Transverse colon (tissue), 4 donors: Measurements from ENCODE around the gene RFX3. TPM values are rescaled to one million over a fixed set of nuclear protein-coding genes. Genes with fewer than 3 reads are reported as not detected.

Experiments used
- DNase-seq: peaks from one replicate; pipeline ENCODE4 v3.0.0-alpha.2; 2019
- H3K27ac ChIP-seq, 4 donors: fragments of 200-600 bp; sonication (generic); 2 replicates each; pipeline ENCODE4 v1.5.1; 2016 to 2018; ENCODE audit warnings: inconsistent platforms in 4 of 4
- H3K27me3 ChIP-seq: fragments of 200-600 bp; sonication (generic); 2 replicates; pipeline ENCODE4 v1.5.1; 2017; ENCODE audit warnings: inconsistent platforms
- H3K36me3 ChIP-seq, 4 donors: fragments of 200-600 bp; sonication (generic); 2 replicates each; pipeline ENCODE4 v1.5.1; 2017 to 2019; ENCODE audit warnings: inconsistent platforms in 4 of 4
- H3K4me1 ChIP-seq, 4 donors: fragments of 200-600 bp; sonication (generic); 2 replicates each; pipeline ENCODE4 v1.5.1; 2017 to 2020; ENCODE audit warnings: inconsistent platforms in 4 of 4
- H3K4me3 ChIP-seq, 4 donors: fragments of 200-600 bp; sonication (generic); 1 replicate in 1 of 4; 2 replicates in 3 of 4; pipeline versions ENCODE4 v1.5.1 to v1.6.1; 2017 to 2019; ENCODE audit warnings: inconsistent platforms in 4 of 4
- H3K9me3 ChIP-seq, 2 donors: fragments of 200-600 bp; sonication (generic); 2 replicates each; pipeline ENCODE4 v1.5.1; 2017 to 2019; ENCODE audit warnings: inconsistent platforms in 2 of 2
- EP300 ChIP-seq: sonication (generic); formaldehyde crosslinking; IDR thresholded peaks from one replicate; pipeline ENCODE4 v1.6.1; 2017; ENCODE audit warnings: antibody characterized with exemption, low read depth
- POLR2A ChIP-seq: fragments of 450-650 bp; IDR thresholded peaks from one replicate; pipeline ENCODE4 v1.6.1; 2016; ENCODE audit warnings: antibody characterized with exemption, mild to moderate bottlenecking, moderate library complexity
- POLR2AphosphoS5 ChIP-seq, 3 donors: sonication (generic); formaldehyde crosslinking; IDR thresholded peaks; one replicate each; pipeline ENCODE4 v1.6.1; 2016; ENCODE audit warnings: antibody characterized with exemption in 3 of 3
- WGBS, 2 donors: methylation state at CpG; one replicate each; pipeline ENCODE4 v1.1.5; 2018; ENCODE audit warnings: low coverage in 1 of 2; 5-methylcytosine and 5-hydroxymethylcytosine counted together
- in situ Hi-C, 4 donors: fragments of 200-750 bp; cut with MboI; loops; one replicate each; pipeline versions ENCODE4 v1.15.0 to v1.15.1; 2017; ENCODE audit warnings: low sequenced_read_pairs in 3 of 4, low pct_ligation_motif_present in 1 of 4, low pct_unique_long_range_greater_than_20kb in 1 of 4
- intact Hi-C: fragments of 100-400 bp; cut with DNase I; formaldehyde crosslinking; loops from one replicate; pipeline ENCODE4 v1.15.1; 2023; ENCODE audit warnings: low total_unique reads
- total RNA-seq, 4 donors: library from RNA; depleted of rRNA; stranded (reverse); fragments of >200 nt; gene quantifications; one replicate each; pipeline ENCODE4 v1.1.0, GENCODE V29; 2016
- TF ChIP-seq, protein P1 (sequence below), 5 experiments: fragments of 200-600 bp in 3 of 5; fragments of 450-650 bp in 2 of 5; sonication (generic) in 3 of 5; IDR thresholded peaks; 1 replicate in 2 of 5; 2 replicates in 3 of 5; pipeline ENCODE4 v1.5.1; 2016 to 2017; ENCODE audit warnings: antibody characterized with exemption in 5 of 5, inconsistent platforms in 3 of 5, mild to moderate bottlenecking in 2 of 5, moderate library complexity in 1 of 5

RFX3 gene
- total RNA-seq, 4 donors from 2014 or later = 3.5 to 21.9 (median 7.1) TPM

- TF ChIP-seq POLR2AphosphoS5 (IDR thresholded peaks at IDR 0.05) (peak in 1 of 3 donors; percentile 18), EP300 (no peak)
- Histone ChIP-seq H3K36me3 (no peaks in the 10 kb centered on the region), H3K27me3 (no peaks in the 10 kb centered on the region), H3K9me3 (no peaks in the 10 kb centered on the region), H3K4me3 (no peak overlapping the region), H3K27ac (peak overlapping the region; percentile 2 to 32 (median 10)), H3K4me1 (peaks cover 0 to 23% (median 3%) of the 10 kb centered on the region in 4 donors)
- no peak for DNase-seq
- intact Hi-C loops = loop anchor here (10.0 kb wide), 1 partner anchor 1797 kb away; no protein-coding TSS in a partner anchor
- 75 to 78% methylated on average over 3 of the region's 3 CpGs for WGBS, 2 donors
- in situ Hi-C loops = no loop called here
Measured at GRCh38 chr9:3337515-3338225, 188.1 kb downstream of the RFX3 start.

GRCh38 chr9:3336951-3337350 lies 188.8 kb downstream of the RFX3 start:
- TF ChIP-seq, protein P1, sequence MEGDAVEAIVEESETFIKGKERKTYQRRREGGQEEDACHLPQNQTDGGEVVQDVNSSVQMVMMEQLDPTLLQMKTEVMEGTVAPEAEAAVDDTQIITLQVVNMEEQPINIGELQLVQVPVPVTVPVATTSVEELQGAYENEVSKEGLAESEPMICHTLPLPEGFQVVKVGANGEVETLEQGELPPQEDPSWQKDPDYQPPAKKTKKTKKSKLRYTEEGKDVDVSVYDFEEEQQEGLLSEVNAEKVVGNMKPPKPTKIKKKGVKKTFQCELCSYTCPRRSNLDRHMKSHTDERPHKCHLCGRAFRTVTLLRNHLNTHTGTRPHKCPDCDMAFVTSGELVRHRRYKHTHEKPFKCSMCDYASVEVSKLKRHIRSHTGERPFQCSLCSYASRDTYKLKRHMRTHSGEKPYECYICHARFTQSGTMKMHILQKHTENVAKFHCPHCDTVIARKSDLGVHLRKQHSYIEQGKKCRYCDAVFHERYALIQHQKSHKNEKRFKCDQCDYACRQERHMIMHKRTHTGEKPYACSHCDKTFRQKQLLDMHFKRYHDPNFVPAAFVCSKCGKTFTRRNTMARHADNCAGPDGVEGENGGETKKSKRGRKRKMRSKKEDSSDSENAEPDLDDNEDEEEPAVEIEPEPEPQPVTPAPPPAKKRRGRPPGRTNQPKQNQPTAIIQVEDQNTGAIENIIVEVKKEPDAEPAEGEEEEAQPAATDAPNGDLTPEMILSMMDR (IDR thresholded peaks at IDR 0.05) = no peak
- TF ChIP-seq POLR2A (no peak), EP300 (no peak), POLR2AphosphoS5 (IDR thresholded peaks at IDR 0.05) (no peak)
- in situ Hi-C loops = no loop called here
- no peak for DNase-seq
- no peaks in the 10 kb centered on the region for H3K36me3 ChIP-seq
- intact Hi-C loops = loop anchor here (10.0 kb wide), 1 partner anchor 1798 kb away; no protein-coding TSS in a partner anchor
- 80 to 100% methylated on average over 3 of the region's 3 CpGs for WGBS, 2 donors
- H3K4me1 ChIP-seq = peaks cover 0 to 23% (median 3%) of the 10 kb centered on the region in 4 donors
- H3K27me3 ChIP-seq = no peaks in the 10 kb centered on the region
- H3K9me3 ChIP-seq = no peaks in the 10 kb centered on the region
- H3K4me3 ChIP-seq = no peak overlapping the region
- H3K27ac ChIP-seq = peak overlapping the region; percentile 2 to 32 (median 10)

GRCh38 chr9:3332802-3333201 lies 193.0 kb downstream of the RFX3 start:
- Histone ChIP-seq H3K36me3 (no peaks in the 10 kb centered on the region), H3K9me3 (no peaks in the 10 kb centered on the region), H3K4me3 (no peak overlapping the region), H3K4me1 (peaks cover 0 to 17% (median 3%) of the 10 kb centered on the region in 4 donors), H3K27ac (no peak overlapping the region), H3K27me3 (no peaks in the 10 kb centered on the region)
- WGBS, 2 donors = 85 to 100% methylated on average over 2 of the region's 2 CpGs
- no peak for DNase-seq
- in situ Hi-C loops = no loop called here
- TF ChIP-seq POLR2AphosphoS5 (IDR thresholded peaks at IDR 0.05) (no peak), POLR2A (no peak)
- TF ChIP-seq, protein P1 (IDR thresholded peaks at IDR 0.05) = no peak
- intact Hi-C loops = loop anchor here (10.0 kb wide), 1 partner anchor 1802 kb away; no protein-coding TSS in a partner anchor

DNA sequence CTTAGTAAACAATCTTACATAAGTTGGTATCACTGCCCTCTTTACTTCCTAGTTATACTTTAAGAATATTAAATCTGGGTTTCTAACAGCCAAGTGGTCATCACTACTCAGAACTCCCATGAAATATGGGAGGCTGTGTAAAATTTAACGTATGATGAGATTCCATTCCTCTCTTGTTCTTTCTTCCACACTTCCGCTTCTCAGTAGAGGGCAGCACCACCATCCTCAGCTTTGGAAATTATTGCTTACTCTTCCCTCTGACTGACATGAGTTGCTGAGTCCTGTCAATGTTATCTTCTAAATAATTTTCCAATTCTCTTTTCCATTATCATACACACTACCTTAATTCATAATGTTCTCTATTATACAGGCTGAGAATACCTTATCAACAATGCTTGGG lies 194.0 kb downstream of the RFX3 start:
- Histone ChIP-seq H3K4me3 (no peak overlapping the region), H3K27ac (no peak overlapping the region), H3K27me3 (no peaks in the 10 kb centered on the region), H3K36me3 (no peaks in the 10 kb centered on the region), H3K9me3 (no peaks in the 10 kb centered on the region), H3K4me1 (peaks cover 0 to 7% (median 0%) of the 10 kb centered on the region in 4 donors)
- in situ Hi-C loops (no loop called here), intact Hi-C loops (loop anchor here (10.0 kb wide), 1 partner anchor 1803 kb away; no protein-coding TSS in a partner anchor)
- no peak for TF ChIP-seq POLR2A
- TF ChIP-seq, protein P1 (IDR thresholded peaks at IDR 0.05) = peak in 2 of 5 experiments; percentile 7 to 8
- 57 to 67% methylated on average over 1 to 2 of the region's 2 CpGs for WGBS, 2 donors
- DNase-seq = no peak
